ENCODE results near the gene CNNM3.

Gene CNNM3

GRCh38 chr2:96771796-96772618 lies 44.1 kb upstream of the CNNM3 start:
- H3K36me3 ChIP-seq (ENCODE audit: control insufficient read depth, insufficient read depth, low read length): no peaks in the 10 kb centered on the region; the same call in 1 of the 2 replicates
- H3K4me3 ChIP-seq (replicated peaks; ENCODE audit: low read depth, low read length): no peak overlapping the region
- TF ChIP-seq, protein P1, sequence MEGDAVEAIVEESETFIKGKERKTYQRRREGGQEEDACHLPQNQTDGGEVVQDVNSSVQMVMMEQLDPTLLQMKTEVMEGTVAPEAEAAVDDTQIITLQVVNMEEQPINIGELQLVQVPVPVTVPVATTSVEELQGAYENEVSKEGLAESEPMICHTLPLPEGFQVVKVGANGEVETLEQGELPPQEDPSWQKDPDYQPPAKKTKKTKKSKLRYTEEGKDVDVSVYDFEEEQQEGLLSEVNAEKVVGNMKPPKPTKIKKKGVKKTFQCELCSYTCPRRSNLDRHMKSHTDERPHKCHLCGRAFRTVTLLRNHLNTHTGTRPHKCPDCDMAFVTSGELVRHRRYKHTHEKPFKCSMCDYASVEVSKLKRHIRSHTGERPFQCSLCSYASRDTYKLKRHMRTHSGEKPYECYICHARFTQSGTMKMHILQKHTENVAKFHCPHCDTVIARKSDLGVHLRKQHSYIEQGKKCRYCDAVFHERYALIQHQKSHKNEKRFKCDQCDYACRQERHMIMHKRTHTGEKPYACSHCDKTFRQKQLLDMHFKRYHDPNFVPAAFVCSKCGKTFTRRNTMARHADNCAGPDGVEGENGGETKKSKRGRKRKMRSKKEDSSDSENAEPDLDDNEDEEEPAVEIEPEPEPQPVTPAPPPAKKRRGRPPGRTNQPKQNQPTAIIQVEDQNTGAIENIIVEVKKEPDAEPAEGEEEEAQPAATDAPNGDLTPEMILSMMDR (IDR thresholded peaks at IDR 0.05; ENCODE audit: insufficient read depth, low read length, poor library complexity, severe bottlenecking): no peak
- H3K27me3 ChIP-seq (replicated peaks; ENCODE audit: control insufficient read depth, insufficient read depth, low read length): no peaks in the 10 kb centered on the region
- DNase-seq (ENCODE audit: extremely low read depth, insufficient read length): no peak

GRCh38 chr2:96772903-96773671 lies 43.0 kb upstream of the CNNM3 start:
- peak; percentile 53 for DNase-seq (ENCODE audit: extremely low read depth, insufficient read length)
- Histone ChIP-seq H3K4me3 (replicated peaks; ENCODE audit: low read depth, low read length) (peak overlapping the region; percentile 37), H3K36me3 (ENCODE audit: control insufficient read depth, insufficient read depth, low read length) (no peaks in the 10 kb centered on the region), H3K27me3 (replicated peaks; ENCODE audit: control insufficient read depth, insufficient read depth, low read length) (no peaks in the 10 kb centered on the region)
- TF ChIP-seq, protein P1 (IDR thresholded peaks at IDR 0.05; ENCODE audit: insufficient read depth, low read length, poor library complexity, severe bottlenecking): no peak

DNA sequence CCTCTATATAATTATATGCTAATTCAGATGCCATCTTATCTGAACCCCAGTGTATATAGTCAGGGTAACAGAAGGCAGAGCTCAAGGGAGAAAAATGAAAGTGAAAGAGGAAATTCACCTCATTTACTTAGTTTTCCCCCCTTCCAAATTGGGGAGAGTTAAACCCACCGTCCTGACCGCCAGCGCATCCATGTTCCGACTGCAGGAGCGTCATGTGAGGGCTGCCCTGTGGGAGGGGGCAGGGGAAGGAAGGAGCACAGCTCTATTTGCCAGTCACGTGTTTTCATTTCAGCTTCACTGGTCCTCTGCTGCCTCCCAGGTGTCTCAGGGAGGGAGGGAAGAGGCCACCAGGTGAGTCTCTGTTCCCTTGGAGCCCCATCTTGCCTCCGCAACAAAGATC lies 42.1 kb upstream of the CNNM3 start:
- DNase-seq (ENCODE audit: extremely low read depth, insufficient read length): peak; percentile 63
- Histone ChIP-seq H3K4me3 (replicated peaks; ENCODE audit: low read depth, low read length) (peak overlapping the region; percentile 40), H3K36me3 (ENCODE audit: control insufficient read depth, insufficient read depth, low read length) (no peaks in the 10 kb centered on the region), H3K27me3 (replicated peaks; ENCODE audit: control insufficient read depth, insufficient read depth, low read length) (no peaks in the 10 kb centered on the region)
- TF ChIP-seq, protein P1 (IDR thresholded peaks at IDR 0.05; ENCODE audit: insufficient read depth, low read length, poor library complexity, severe bottlenecking): no peak

DNA sequence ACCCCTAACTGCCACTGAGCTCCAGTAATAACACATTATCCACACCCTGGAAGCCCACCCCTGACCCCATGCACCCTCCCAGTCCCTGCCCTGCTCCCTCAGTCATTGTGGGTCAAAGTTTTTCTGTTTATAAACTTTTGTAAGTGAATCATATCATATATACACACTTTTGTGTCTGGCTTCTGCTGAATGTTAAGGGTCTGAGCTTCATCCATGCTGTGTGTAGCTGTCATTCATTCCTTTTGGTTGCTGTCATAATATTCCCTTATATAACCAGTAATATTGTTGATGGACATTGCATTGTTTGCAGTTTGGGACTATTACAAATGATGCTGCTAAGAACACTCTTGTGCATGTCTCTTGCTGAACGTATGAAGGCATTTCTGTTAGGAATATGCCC lies 40.9 kb upstream of the CNNM3 start:
- H3K4me3 ChIP-seq (replicated peaks; ENCODE audit: low read depth, low read length): no peak overlapping the region
- no peak for DNase-seq (ENCODE audit: extremely low read depth, insufficient read length)
- TF ChIP-seq, protein P1 (IDR thresholded peaks at IDR 0.05; ENCODE audit: insufficient read depth, low read length, poor library complexity, severe bottlenecking): no peak
- no peaks in the 10 kb centered on the region for H3K36me3 ChIP-seq (ENCODE audit: control insufficient read depth, insufficient read depth, low read length)
- H3K27me3 ChIP-seq (replicated peaks; ENCODE audit: control insufficient read depth, insufficient read depth, low read length): no peaks in the 10 kb centered on the region

- Histone ChIP-seq H3K36me3 (ENCODE audit: control insufficient read depth, insufficient read depth, low read length) (no peaks in the 10 kb centered on the region; the same call in 1 of the 2 replicates), H3K27me3 (replicated peaks; ENCODE audit: control insufficient read depth, insufficient read depth, low read length) (no peaks in the 10 kb centered on the region), H3K4me3 (replicated peaks; ENCODE audit: low read depth, low read length) (no peak overlapping the region)
- no peak for DNase-seq (ENCODE audit: extremely low read depth, insufficient read length)
- TF ChIP-seq, protein P1 (IDR thresholded peaks at IDR 0.05; ENCODE audit: insufficient read depth, low read length, poor library complexity, severe bottlenecking): no peak
Observed at GRCh38 chr2:96783388-96783787, 32.7 kb upstream of the CNNM3 start.

Data from GM06990 (cell line).